ENCODE results near the gene PITPNM3. TPM values are rescaled to one million over a fixed set of nuclear protein-coding genes. Genes with fewer than 3 reads are reported as not detected.

Gene PITPNM3
- polyA plus RNA-seq, 3 donors = 0.29 TPM; not detected in 2

DNA sequence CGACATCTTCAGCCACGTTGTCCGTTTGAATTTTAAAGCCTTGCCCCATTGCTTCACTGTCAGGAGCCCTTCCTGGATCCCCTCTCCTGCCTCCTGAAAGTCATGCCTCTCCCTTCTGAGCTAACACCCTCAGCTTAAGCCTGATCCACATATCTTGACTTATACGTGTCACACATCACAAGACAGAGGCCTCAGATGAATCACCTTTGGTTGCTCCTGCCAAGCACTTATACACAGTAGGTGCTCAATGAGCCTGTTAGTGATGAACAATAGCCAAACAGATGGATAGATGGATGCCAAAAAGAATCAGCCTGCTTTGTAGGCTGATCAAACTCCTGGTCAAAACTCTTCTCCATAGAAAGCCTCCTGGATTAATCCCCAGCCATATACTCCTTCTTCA is 31.8 kb downstream of the PITPNM3 start:
- H3K4me3 ChIP-seq (replicated peaks in 1 of 3; ENCODE audit: low read depth in 2 of 3, low read length in 3 of 3) = no peak overlapping the region
- intact Hi-C loops (cut with micrococcal nuclease) = no loop called here
- Mint-ChIP-seq H3K4me3 (no peak overlapping the region), H3K27me3 (ENCODE audit: low read depth in 3 of 3) (peaks cover 0 to 6% (median 3%) of the 10 kb centered on the region in 3 donors), H3K9me3 (peaks cover 0 to 3% (median 0%) of the 10 kb centered on the region in 7 donors), H3K4me1 (no peaks in the 10 kb centered on the region), H3K27ac (no peak overlapping the region), H3K36me3 (no peaks in the 10 kb centered on the region)
- H3K36me3 ChIP-seq (replicated peaks in 1 of 2; ENCODE audit: control insufficient read depth in 1 of 2, insufficient read depth in 2 of 2, low read length in 2 of 2) = no peaks in the 10 kb centered on the region
- H3K27me3 ChIP-seq (ENCODE audit: control insufficient read depth in 2 of 2, insufficient read depth in 2 of 2, low read length in 2 of 2) = no peaks in the 10 kb centered on the region
- no peak for DNase-seq
- H3K4me2 ChIP-seq (replicated peaks; ENCODE audit: extremely low read depth, low read length, poor library complexity, severe bottlenecking) = no peak overlapping the region
- H4K20me1 ChIP-seq (ENCODE audit: insufficient read depth, low read length) = no peaks in the 10 kb centered on the region
- no peaks in the 10 kb centered on the region for H3K4me1 ChIP-seq (ENCODE audit: control insufficient read depth in 1 of 2, insufficient read depth in 2 of 2, low read length in 2 of 2)
- no peaks in the 10 kb centered on the region for H3K9me3 ChIP-seq (replicated peaks in 1 of 2; ENCODE audit: control insufficient read depth in 1 of 2, insufficient read depth in 1 of 2, low read length in 2 of 2)
- no peak overlapping the region for H2AFZ ChIP-seq (ENCODE audit: insufficient read depth, low read depth, low read length, poor library complexity, severe bottlenecking)
- WGBS (ENCODE audit: insufficient coverage) = 92% methylated on average over 3 of the region's 4 CpGs
- TF ChIP-seq CTCF (IDR thresholded peaks at IDR 0.05) = no peak
- no peak overlapping the region for H3K27ac ChIP-seq (ENCODE audit: low read depth in 1 of 2, low read length in 2 of 2)
- H3K79me2 ChIP-seq (ENCODE audit: insufficient read depth, low read length) = no peaks in the 10 kb centered on the region
- H3K9ac ChIP-seq (ENCODE audit: insufficient read depth, low read length, poor library complexity, severe bottlenecking) = no peak overlapping the region

DNA sequence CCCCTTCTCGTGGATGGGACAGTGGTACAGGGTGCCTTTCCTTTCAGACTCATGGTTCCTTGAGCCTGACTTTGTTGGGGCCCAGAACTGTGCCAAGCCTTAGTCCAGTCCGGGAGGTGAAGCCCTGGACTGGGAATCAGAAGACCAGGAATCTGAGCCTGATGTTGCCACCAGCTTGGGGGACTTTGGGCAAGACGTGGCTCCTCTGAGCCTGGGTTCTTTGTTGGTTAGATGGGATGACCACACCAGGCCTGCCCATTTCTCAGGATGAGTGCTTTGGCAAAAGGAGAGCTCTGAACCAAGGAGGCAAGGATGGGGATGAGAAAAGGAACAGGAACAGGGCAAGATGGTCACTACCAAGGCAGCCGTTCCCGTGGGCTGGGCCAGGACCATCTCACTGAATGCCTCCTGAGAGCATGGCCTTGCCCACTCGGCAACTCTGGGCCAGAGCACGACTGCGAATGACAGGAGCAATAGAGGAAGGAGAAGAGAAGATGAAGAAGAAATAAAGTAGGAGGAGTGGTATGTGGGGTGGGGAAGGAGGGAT is 32.5 kb downstream of the PITPNM3 start:
- H2AFZ ChIP-seq (ENCODE audit: insufficient read depth, low read depth, low read length, poor library complexity, severe bottlenecking) = no peak overlapping the region
- DNase-seq = no peak
- no peaks in the 10 kb centered on the region for H3K9me3 ChIP-seq (replicated peaks in 1 of 2; ENCODE audit: control insufficient read depth in 1 of 2, insufficient read depth in 1 of 2, low read length in 2 of 2)
- 93% methylated on average over 8 of the region's 8 CpGs for WGBS (ENCODE audit: insufficient coverage)
- no peaks in the 10 kb centered on the region for H3K4me1 ChIP-seq (ENCODE audit: control insufficient read depth in 1 of 2, insufficient read depth in 2 of 2, low read length in 2 of 2)
- no peaks in the 10 kb centered on the region for H3K79me2 ChIP-seq (ENCODE audit: insufficient read depth, low read length)
- H3K27ac ChIP-seq (ENCODE audit: low read depth in 1 of 2, low read length in 2 of 2) = no peak overlapping the region
- H4K20me1 ChIP-seq (ENCODE audit: insufficient read depth, low read length) = no peaks in the 10 kb centered on the region
- H3K4me2 ChIP-seq (replicated peaks; ENCODE audit: extremely low read depth, low read length, poor library complexity, severe bottlenecking) = no peak overlapping the region
- H3K27ac Mint-ChIP-seq = no peak overlapping the region
- H3K36me3 ChIP-seq (replicated peaks in 1 of 2; ENCODE audit: control insufficient read depth in 1 of 2, insufficient read depth in 2 of 2, low read length in 2 of 2) = no peaks in the 10 kb centered on the region
- H3K9me3 Mint-ChIP-seq = peaks cover 0 to 3% (median 0%) of the 10 kb centered on the region in 7 donors
- intact Hi-C loops (cut with micrococcal nuclease) = no loop called here
- no peaks in the 10 kb centered on the region for H3K27me3 ChIP-seq (ENCODE audit: control insufficient read depth in 2 of 2, insufficient read depth in 2 of 2, low read length in 2 of 2)
- no peak overlapping the region for H3K9ac ChIP-seq (ENCODE audit: insufficient read depth, low read length, poor library complexity, severe bottlenecking)
- no peaks in the 10 kb centered on the region for H3K4me1 Mint-ChIP-seq
- H3K4me3 ChIP-seq (replicated peaks in 1 of 3; ENCODE audit: low read depth in 2 of 3, low read length in 3 of 3) = no peak overlapping the region
- no peaks in the 10 kb centered on the region for H3K36me3 Mint-ChIP-seq
- TF ChIP-seq CTCF (IDR thresholded peaks at IDR 0.05) = no peak
- H3K27me3 Mint-ChIP-seq (ENCODE audit: low read depth in 3 of 3) = peaks cover 0 to 6% (median 3%) of the 10 kb centered on the region in 3 donors
- no peak overlapping the region for H3K4me3 Mint-ChIP-seq
